GM19240 (cell line): Measurements from ENCODE around the gene KMT2C.
"Not testable (repeated sequence)": the region's sequence is repeated elsewhere in the genome, so short reads cannot be mapped to it uniquely, and the experiment has no call there.

ENCODE experiments used
- DNase-seq: peaks from one replicate; pipeline ENCODE4 v3.0.0; 2011; ENCODE audit warnings: low spot score; ENCODE audit not compliant: insufficient read length

Gene KMT2C

DNA sequence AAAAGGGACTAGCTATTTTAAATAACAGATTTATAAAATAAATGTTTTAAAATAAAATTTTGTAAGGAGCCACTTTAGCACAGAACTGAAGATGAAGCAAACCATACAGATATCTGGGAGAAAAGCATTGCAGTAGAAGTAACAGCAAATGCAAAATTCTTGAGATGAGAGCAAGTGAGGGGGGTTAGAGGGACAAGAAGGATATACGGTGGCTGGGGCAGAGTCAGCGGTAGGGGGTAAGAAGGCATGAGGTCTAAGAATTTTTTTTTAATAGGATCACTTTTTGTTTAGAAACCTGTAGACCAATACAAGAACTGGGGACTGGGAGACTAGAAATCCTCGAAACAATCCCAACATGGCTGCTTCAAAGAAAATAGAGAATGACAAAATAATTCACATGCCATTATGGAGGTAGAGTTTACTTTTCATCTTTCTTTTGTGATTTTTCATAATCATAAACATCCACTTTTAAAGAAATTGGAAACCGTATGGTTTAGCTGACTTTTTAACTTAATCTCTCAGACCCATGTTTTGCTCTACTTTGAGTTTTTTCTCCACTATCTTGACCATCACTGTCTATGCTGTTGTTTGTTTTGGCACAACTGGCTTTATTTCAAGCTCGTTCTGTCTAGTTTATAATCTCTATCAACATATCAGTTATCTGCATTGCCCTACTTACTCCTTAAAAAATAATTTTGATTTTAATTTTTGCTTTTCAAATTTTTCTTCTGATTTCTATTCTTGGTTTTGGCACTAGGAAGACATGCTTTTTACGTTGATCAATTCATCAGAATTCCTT lies 73.5 kb downstream of the KMT2C start:
- no peak for DNase-seq

DNA sequence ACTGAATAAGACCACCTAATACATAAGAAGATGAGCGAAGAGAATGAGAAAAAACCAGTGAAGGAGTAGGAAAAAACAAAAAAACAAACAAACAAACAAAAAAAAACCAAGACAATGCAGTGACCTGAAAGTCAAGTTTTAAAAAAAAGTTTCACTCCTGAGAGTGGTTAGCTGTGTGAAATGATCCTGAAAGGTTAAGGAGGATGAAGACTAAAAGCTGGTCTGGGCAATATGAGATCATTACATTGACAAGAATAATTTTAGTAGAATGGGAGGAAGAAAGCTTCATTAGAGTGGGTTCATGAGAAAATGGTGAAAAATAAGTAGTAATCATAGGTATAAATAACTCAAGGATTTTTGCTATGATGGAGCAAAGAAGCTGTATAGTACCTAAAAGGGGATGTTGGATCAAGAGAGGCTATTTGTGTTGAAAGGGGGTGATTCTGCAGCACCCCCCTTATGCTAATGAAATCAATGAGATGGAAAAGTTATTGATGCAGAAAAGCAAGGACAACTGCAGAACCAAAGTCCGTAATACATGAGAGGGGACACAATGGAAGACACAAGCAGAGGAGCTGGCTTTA lies 80.2 kb downstream of the KMT2C start:
- no peak for DNase-seq

DNA sequence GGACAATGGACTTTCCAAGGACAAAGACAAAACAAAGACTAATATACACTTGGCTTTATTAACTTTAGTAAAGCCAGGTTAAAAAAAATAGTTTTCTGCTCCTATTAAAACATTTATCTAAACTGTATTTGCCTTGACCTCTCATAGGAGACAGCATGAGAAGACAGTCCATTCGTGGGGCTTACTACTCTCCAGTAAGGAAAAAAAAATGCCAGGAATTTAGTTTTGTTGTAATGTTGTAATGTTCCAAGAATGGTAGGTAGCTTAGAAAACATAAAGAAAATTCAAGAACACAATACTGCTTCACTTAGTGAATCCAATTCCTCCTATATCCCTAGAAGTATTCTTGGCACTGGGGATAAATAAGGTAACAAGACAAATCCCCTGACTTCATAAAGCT lies 81.7 kb downstream of the KMT2C start:
- DNase-seq = no peak

DNA sequence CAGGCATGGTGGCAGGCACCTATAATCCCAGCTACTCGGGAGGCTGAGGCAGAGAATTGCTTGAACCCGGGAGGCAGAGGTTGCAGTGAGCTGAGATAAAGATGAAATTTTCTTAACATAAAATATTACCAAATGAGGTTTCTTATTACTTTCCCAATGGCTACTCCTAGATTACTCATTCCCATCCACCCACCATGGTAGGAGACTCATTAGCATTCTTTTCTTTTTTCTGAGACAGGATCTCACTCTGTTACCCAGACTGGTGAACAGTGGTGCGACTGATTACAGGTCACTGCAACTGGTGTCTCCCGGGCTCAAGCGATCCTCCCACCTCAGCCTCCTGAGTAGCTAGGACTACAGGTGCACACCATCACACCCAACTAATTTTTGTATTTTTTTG lies 82.5 kb downstream of the KMT2C start:
- DNase-seq = not testable (repeated sequence)

DNA sequence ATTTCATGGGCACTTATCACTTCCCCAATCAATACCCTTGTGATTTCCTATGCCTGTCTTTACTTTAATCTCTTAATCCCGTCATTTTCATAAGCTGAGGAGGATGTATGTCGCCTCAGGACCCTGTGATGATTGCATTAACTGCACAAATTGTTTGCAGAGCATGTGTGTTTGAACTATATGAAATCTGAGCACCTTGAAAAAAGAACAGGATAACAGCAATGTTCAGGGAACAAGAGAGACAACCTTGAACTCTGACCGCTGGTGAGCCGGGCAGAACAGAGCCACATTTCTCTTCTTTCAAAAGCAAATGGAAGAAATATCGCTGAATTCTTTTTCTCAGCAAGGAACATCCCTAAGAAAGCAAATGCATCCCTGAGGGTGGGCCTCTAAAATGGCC lies 84.1 kb downstream of the KMT2C start:
- DNase-seq = not testable (repeated sequence)

DNA sequence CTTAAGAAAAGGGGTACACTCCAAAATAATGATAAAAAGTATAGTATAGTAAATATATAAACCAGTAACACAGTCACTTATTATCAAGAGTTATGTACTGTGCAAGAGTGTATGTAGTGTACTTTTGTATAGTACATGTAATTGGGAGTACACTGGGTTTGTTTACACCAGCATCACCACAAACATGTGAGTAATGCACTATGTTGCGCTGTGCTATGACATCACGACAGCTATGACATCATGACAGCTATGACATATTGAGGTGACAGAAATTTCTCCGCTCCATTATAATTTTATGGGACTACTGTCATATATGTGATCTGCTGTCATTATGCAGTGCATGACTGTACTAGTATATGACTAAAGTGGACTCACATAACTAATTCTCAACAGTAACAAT lies 84.6 kb downstream of the KMT2C start:
- no peak for DNase-seq

DNA sequence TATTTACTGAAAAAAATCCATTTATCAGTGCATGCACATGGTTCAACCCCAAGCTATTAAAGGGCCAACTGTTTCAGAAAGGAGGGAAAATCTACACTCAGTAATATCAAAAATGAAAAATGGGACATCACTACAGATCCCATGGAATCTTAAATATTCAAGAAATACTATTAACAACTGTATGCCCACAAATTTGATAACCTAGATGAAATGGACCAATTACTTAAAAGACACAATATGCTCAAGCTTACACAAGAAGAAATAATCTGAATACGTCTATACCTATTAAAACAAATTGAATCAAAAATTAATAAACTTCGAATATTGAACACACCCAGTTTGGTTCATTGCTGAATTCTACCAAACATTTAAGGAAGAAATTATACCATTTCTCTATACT lies 87.9 kb downstream of the KMT2C start:
- DNase-seq = no peak

DNA sequence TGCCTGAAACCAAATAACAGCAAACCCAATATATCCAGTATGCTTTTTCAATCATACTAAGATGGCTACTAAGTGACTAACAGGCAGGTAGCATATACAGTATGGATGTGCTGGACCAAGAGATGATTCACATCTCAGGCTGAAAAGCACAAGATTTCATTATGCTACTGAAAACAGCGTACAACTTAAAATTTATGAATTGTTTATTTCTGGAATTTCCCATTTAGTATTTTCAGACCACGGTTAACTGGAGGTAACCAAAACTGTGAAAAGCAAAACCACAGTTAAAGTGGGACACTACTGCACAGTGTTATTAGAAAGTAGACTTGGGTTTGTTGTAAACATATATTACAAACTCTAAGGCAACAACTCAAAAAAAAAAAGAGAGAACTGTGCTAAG lies 91.5 kb downstream of the KMT2C start:
- DNase-seq = no peak

DNA sequence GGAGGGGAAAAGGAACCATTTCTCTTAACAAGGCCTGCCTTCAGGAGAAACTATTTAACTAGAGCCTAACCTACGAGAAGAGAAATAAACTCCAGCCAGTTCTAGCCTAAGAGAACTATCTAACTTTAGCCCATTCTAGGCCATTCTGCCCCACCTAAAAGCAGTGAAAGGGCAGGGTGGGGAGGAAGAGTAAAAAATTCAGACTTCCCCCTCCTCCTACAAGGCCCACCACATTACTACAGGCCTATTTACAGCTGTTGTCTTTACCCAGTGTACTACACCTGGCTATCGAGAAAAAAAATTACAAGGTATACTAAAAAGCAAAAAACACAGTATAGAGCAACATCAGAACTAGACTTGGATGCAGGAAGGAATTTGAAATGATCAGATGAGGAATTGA lies 93.0 kb downstream of the KMT2C start:
- DNase-seq = no peak

DNA sequence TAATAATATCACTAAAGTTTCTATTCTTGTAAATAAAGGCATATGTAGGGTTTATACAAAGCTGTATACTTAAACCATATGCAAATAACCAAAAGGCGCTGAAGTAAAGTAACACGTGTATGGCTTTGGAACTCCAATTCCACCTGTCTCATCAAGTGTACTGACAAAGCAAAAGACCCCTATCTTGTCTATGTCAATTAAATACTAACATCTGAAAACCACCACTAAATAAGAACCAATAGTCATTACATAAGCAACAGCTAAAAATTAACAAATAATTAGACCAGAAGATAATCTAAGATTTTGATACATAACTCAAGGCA lies 93.9 kb downstream of the KMT2C start:
- no peak for DNase-seq

DNA sequence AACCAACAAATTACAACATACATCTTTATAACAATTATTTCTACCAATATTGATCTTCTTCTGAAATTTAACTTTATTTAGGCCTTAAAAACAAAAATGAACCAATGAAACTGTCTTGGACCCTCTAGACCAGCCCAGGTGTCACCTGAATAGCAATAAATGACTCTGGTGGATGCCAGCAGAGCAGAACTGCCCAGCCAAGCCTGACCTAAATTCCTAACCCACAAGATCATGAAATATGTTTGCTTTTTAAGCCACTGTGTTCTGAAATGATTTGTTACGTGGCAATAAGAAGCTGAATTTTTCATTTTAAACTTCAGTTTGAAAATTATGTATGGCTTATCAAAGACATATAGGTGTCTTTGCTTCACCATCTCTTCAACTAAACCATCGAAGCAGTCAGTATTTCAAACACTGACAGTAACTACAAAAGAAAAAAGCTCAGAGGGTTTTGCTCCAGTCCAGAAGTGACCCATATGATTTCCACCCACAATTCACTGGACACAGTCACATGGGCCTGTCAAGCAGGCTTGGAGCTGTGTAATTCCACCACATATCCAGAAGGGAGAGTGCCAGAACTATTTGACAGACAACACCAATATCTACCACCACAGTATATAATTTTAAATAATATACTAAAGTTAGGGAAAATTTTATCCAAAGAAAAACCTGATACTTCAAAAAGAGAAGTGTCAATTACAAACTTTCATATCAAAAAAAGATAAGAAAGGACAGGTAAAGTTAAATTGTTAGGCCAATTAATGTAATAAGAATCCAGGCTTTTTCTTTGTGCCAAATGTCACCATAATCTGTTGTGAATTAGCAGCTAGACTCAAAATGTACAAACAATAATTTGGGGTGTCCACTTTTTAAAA lies 94.5 kb downstream of the KMT2C start:
- no peak for DNase-seq

DNA sequence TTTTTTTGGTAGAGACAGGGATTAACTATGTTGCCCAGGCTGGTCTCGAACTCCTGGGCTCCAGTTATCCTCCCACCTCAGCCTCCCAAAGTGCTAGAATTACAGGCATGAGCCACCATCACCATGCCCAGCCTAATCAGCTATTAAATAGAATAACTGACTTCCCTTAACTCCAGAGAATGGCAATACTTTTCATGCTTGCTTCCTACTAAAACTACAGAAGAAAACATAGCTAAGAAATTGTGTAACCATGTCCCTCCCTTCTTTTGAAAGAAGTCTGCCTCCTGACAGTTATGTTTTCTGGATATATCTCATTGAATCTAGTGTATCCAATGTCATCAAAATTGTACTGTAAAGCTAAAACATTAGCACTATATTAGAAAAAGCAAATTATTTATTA lies 95.6 kb downstream of the KMT2C start:
- DNase-seq = no peak

DNA sequence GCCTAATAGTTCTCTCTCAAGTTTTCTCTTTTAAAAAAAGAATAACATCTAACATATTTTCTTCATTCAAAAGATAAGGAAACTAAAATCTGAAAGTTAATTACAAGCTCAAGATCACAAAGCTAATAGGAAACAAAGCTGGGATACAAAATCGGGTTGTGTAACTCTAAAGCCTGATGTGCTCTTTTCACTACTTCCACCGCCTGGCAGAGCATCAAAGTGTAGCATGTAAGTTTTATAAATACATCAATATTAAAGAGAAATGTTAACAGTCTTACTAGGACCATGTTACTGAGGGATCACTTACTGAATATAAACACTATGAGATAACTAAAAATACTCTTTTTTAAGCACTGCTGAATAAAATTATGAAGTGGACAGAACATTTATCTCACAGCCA lies 97.2 kb downstream of the KMT2C start:
- DNase-seq = no peak

DNA sequence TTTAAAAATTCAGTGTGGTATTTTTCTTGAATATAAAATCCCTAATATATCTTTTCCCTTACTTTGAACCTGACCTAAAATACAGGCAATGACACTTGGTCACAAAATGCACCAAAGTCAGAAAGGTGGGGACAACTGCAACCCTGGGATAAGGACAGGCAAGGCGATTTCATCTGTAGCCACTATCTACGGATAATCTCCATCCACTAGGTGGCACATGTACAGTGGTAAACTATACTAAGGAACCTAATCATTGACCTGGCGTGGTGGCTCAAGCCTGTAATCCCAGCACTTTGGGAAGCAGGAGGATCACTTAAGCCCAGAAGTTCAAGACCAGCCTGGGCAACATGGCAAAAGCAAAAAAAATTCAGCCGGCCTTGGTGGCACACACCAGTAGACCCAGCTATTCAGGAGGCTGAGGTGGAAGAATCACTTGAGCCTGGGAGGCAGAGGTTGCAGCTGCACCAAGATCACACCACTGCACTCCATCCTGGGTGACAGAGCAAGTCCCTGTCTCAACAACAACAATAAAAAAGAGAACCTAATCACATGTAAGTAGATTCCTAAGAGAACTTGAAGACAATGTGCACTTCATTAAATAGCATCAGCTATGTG lies 98.9 kb downstream of the KMT2C start:
- DNase-seq = no peak

DNA sequence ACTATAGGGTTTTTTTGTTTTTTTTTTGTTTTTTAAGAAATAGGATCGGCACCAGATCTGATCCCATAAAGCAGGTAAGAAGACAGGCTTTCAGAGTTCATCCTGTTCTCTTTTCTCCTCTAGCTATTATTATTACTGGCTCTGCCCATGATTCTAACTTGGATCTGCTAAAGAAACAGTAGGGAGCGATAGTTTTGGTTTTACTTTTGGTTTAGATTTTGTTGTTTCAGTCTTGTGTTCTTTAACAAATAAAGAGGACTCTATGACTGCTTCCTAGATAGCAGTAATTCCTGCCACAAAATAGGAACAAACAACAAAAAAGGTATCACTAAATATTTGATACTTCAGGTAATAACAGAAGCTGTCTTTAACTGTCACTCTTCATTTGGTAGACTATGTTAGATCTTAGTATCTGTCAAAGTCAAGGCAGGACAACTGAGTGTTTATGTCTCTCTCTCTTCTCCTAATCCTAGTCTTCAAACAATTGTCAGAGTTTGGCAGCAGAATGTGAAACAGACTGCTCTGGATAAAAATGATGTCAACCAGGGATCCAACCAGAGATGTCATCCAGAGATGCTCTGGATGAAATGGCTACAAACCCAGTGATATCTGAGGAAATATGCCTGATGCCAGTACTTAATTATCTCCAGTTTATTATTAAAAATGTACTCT lies 99.8 kb downstream of the KMT2C start:
- DNase-seq = no peak

DNA sequence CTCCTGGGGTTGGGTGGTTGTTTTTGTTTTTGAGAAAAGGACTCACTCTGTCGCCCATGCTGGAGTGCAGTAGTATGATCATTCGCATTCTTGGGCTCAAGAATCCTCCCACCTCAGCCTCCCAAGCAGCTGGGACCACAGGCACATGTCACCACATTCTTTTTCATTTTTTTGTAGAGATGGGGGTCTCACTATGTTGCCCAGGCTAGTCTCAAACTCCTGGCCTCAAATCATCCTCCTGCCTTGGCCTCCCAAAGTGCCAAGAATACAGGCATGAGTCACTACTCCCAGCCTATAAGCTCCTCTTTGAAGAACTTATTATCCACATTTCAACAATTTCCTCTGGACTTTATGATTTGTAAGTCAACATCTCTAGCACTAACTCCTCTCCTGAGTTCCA lies 102.7 kb downstream of the KMT2C start:
- no peak for DNase-seq

DNA sequence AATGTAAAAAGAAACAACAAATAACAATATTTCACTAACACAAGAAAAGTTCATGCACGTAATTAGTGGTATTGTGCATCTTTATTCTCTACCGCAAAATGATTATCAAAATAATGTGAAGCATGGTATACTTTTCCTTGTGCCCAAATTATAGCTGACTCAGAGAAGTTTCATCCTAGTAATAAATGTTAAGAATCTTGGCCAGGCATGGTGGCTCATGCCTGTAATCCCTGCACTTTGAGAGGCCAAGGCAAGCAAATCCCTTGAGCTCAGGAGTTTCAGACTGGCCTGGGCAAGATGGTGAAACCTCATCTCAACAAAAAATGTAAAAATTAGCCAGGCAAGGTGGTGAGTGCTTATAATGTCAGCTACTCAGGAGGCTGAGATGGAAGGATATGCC lies 105.0 kb downstream of the KMT2C start:
- no peak for DNase-seq

DNA sequence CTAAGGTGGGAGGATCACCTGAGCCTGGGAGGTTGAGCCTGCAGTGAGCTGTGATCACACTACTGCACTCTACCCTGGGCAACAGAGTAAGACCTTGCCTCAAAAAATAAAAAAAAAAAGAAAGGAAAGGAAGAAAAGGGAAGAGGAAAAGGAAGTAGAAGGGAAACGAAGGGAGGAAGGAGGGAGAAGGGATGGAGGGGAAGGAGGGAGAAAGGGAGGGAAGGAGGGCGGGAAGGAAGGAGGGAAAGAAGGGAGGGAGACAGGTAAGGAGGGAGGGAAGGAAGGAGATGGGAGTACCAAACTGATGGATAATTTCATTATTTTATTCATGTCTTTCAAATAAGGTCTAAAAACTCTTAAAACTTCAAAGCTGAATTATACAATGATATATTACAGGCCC lies 106.3 kb downstream of the KMT2C start:
- DNase-seq = no peak

DNA sequence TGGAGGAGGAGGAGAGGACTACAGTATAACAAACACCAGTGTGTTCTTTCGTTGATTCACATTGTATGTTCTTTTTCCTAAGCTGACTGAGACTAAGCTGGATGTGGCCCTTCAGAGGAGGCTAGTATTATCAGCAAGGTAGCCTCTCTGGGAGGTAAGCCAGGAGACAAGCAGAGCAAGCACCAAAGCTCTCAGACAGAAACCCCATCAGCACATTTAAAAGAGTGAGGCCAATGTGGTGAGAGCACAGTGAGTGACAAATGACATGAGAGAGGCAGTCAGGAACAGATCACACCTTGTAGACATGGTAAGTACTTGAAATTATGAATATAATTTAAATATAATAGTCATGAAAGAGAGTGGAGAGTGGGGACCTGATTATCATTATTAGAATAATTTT lies 107.6 kb downstream of the KMT2C start:
- no peak for DNase-seq

DNA sequence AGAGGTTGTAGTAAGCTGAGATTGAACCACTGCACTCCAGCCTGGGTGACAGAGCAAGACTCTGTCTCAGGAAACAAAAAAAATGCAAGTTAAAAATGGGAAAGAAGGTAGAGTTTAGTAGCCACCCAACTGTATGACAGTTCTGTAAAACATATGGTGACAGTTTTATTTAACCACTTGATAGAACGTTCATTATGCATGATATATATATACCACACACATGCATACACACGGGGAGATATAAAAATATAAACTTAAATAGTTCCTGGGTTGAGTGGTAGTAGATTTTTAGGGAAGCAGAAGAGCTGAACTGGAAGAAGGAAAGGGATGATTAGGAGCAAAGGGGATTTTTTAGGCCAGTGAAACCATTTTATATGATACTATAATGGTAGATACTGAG lies 120.0 kb downstream of the KMT2C start:
- DNase-seq = no peak

DNA sequence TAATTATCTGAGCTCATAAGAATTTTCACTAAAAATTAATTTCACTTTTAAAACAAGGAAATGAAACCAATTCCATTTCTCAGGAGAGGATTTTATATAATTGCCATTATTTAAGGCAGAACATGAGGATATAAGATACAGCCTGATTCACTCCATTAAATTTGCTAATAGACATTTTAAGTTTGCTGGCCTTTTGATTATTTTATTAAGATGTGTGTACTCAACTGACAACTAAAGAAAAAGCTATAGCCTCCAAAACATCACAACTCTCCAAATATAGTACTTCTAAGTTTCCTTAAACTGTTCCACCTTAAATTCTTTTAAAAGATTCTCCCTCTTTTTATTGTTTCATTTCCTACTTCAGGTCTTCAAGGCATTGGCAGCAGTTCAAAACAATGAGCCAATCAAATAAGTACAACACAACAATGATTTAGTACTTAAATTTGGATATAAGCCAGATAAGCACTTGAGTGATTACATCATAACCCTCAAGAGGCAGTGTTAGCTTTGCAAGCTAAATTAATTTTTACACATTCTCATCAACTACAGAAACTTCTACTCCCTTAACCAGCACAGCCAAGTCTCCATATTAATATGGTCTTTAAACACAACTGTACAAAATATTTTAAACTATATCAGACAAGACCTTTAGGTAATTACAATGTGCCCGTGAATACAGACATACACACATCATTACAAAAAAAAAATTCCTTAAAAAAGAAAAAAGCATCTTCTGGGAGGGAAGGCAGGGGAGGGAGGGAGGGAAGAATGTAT lies 121.8 kb downstream of the KMT2C start:
- DNase-seq = no peak
